ENCODE data around the gene ARHGEF37.
"Not testable (repeated sequence)": the region's sequence is repeated elsewhere in the genome, so short reads cannot be mapped to it uniquely, and the experiment has no call there.

ARHGEF37 gene

DNA sequence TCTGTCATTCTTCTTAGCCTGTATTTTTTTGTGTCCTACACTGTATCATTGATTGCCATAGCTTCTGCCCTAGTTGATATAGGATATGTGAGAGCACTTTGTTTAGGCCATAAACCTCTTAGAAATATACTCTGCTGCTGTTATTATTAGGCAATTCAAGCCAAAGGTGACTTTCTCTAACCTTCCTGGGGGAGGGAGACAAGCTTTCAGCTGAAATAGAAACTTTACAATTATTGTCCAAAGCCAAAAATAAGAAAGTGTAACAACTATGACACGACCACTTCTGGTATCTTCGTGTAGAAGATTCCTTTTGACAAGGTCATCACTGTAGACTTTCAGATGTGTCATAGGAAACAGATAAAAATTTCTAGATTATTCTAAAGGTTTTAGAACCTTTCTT, 17.8 kb upstream of the ARHGEF37 start:
- no peak for DNase-seq (ENCODE audit: low read depth in 1 of 2, low spot score in 1 of 2)

- peak in 1 of 2 donors; percentile 41 for DNase-seq (ENCODE audit: low read depth in 1 of 2, low spot score in 1 of 2)
Observed at GRCh38 chr5:149564542-149565140, 16.7 kb upstream of the ARHGEF37 start.

DNA sequence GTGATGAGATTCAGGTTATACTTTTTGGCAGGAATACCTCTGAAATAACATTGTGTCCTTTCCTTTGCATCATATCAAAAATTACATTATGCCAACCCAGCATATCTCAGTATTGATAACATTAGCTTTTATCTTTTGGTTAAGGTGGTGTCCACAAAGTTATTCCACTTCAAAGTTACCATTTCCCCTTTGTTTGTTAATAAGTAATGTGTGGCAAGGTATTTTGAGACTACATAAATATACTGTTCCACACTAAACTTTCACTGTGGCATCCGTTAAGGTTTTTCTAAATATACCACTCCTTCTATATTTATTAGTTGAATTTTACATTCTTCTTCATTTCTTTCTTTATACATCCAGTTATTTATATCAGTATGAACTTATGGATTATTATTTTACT, 14.1 kb upstream of the ARHGEF37 start:
- DNase-seq (ENCODE audit: low read depth in 1 of 2, low spot score in 1 of 2) = no peak

GRCh38 chr5:149572170-149572569, 9.1 kb upstream of the ARHGEF37 start:
- no peak for DNase-seq (ENCODE audit: low read depth in 1 of 2, low spot score in 1 of 2)

DNA sequence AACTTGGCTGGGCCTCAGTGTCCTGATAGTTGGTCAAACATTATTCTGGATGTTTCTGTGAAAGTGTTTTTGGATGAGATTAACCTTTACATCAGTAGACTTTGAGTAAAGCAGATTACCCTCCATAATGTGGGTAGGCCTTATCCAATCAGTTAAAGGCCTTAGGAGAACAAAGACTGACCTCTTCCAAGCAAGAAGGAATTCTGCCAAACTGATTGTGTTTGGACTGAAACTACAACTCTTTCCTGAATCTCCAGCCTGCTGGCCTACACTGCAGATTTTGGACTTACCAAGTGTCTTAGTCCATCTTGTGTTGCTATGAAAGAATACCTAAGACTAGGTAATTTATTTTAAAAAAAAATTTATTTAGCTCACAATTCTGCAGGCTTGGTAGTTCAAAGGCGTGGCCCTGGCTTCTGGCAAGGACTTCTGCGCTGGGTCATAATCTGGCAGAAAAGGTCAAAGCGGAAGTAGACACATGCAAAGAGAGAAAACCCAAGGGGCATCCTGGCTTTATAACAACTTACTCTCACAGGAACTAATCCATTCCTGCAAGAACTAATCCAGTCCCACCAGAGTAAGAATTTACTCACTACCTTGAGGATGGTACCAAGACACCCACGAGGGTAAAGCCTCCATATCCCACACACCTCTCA, 8.6 kb upstream of the ARHGEF37 start:
- DNase-seq (ENCODE audit: low read depth in 1 of 2, low spot score in 1 of 2) = no peak

DNA sequence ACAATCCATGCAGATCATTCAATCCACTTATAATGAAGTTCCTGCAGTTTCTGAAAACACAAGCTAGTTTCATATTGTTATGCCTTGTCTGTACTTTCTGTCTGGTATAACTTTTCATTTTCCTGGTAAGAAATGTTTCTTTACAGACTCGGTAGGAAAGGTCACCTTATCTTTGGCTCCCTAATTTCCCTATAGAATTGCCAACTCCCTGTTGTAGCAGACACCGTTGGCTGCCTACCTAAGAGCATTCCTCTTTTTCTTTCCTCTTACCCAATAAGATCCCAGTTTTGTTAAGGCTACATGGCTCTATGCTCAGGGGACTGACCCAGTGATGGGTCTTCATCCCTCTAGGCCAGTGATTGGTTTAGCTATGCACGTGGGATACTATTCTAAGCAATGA, 6.2 kb upstream of the ARHGEF37 start:
- DNase-seq (ENCODE audit: low read depth in 1 of 2, low spot score in 1 of 2) = no peak

DNA sequence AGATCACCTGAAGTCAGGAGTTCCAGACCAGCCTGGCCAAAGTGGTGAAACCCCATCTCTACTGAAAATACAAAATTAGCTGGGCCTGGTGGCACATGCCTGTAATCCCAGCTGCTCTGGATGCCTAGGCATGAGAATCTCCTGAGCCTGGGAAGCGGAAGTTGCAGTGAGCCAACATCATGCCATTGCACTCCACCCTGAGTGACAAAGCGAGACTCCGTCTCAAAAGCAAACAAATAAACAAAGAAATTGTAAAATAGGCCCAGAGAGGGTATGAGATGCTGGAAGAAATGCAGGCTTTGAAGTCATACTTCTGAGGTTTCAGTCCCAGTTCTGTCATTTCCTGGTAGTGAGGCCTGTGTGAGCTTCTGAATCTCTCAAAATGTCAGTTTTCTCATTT, 5.3 kb upstream of the ARHGEF37 start:
- no peak for DNase-seq (ENCODE audit: low read depth in 1 of 2, low spot score in 1 of 2)

- no peak for DNase-seq (ENCODE audit: low read depth in 1 of 2, low spot score in 1 of 2)
Observed at GRCh38 chr5:149578896-149579295, 2.4 kb upstream of the ARHGEF37 start.

- no peak for DNase-seq (ENCODE audit: low read depth in 1 of 2, low spot score in 1 of 2)
Observed at GRCh38 chr5:149580808-149581191, 498 bp upstream of the ARHGEF37 start.

GRCh38 chr5:149581931-149582768, 852 bp downstream of the ARHGEF37 start:
- DNase-seq (ENCODE audit: low read depth in 1 of 2, low spot score in 1 of 2) = no peak

- no peak for DNase-seq (ENCODE audit: low read depth in 1 of 2, low spot score in 1 of 2)
Observed at GRCh38 chr5:149583394-149583793, 2.1 kb downstream of the ARHGEF37 start.

GRCh38 chr5:149584121-149584520, 2.8 kb downstream of the ARHGEF37 start:
- no peak for DNase-seq (ENCODE audit: low read depth in 1 of 2, low spot score in 1 of 2)

- no peak for DNase-seq (ENCODE audit: low read depth in 1 of 2, low spot score in 1 of 2)
Observed at GRCh38 chr5:149585910-149586309, 4.6 kb downstream of the ARHGEF37 start.

- no peak for DNase-seq (ENCODE audit: low read depth in 1 of 2, low spot score in 1 of 2)
Observed at GRCh38 chr5:149586708-149587318, 5.5 kb downstream of the ARHGEF37 start.

DNA sequence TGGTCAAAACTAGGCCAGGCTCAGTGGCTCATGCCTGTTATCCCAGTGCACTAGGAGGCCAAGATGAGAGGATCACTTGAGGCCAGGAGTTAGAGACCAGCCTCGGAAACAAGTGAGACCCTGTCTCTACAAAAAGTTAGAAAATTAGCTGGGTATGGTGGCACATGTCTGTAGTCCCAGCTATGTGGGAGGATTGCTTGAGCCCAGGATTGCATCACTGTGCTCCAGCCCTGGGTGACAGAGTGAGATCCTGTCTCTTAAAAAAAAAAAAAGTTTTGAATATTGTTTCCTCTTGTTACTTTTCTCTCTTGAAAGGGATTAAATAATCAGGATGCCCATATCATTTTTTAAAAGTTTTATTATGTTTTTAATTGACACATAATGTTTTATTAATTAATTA, 7.6 kb downstream of the ARHGEF37 start:
- DNase-seq (ENCODE audit: low read depth in 1 of 2, low spot score in 1 of 2) = no peak

- DNase-seq (ENCODE audit: low read depth in 1 of 2, low spot score in 1 of 2) = no peak
Observed at GRCh38 chr5:149593370-149593769, 12.1 kb downstream of the ARHGEF37 start.

- no peak for DNase-seq (ENCODE audit: low read depth in 1 of 2, low spot score in 1 of 2)
Observed at GRCh38 chr5:149594206-149594895, 13.1 kb downstream of the ARHGEF37 start.

DNA sequence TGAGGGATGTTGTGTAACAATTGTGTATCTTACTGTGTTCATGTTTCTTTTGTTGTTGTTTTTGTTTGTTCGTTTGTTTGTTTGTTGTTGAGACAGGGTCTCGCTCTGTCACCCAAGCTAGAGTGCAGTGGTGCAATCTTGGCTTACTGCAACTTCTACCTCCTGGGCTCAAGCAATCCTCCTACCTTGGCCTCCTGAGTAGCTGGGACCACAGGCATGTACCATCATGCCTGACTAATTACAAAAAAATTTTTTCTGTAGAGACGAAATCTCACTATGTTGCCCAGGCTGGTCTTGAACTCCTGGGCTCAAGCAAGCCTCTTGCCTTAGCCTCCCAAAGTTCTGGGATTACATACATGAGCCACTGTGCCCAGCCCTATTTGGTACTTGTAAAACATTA, 13.8 kb downstream of the ARHGEF37 start:
- DNase-seq (ENCODE audit: low read depth in 1 of 2, low spot score in 1 of 2) = not testable (repeated sequence)

- DNase-seq (ENCODE audit: low read depth in 1 of 2, low spot score in 1 of 2) = no peak
Observed at GRCh38 chr5:149596712-149597111, 15.4 kb downstream of the ARHGEF37 start.

GRCh38 chr5:149597618-149598017, 16.3 kb downstream of the ARHGEF37 start:
- no peak for DNase-seq (ENCODE audit: low read depth in 1 of 2, low spot score in 1 of 2)

- DNase-seq (ENCODE audit: low read depth in 1 of 2, low spot score in 1 of 2) = not testable (repeated sequence)
Observed at GRCh38 chr5:149598234-149598633, 16.9 kb downstream of the ARHGEF37 start.
